ENCODE results near the gene NSMCE4A. TPM values are rescaled to one million over a fixed set of nuclear protein-coding genes. Genes with fewer than 3 reads are reported as not detected.
"Not testable (repeated sequence)": the region's sequence is repeated elsewhere in the genome, so short reads cannot be mapped to it uniquely, and the experiment has no call there.

Gene NSMCE4A
- total RNA-seq, 1 experiment from 2014 or later, result 72.2 TPM

DNA sequence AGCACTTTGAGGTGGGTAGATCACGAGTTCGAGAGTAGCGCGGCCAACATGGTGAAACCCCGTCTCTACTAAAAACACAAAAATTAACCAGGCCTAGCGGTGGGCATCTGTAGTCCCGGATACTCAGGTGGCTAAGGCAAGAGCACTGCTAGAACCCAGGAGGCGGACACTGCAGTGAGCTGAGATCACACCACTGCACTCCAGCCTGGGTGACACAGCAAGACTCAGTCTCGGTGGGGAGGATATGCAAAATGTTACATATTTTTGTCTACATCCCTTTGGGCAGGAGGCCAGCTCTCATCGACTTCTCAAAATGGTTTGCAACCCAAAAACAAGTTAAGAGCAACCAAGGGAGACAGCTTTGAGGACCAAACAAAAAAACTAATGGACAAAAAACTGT, 55.4 kb downstream of the NSMCE4A start:
- Histone ChIP-seq H3K27me3 (ENCODE audit: control insufficient read depth, insufficient read depth, low read length) (no peaks in the 10 kb centered on the region), H3K36me3 (ENCODE audit: control insufficient read depth, insufficient read depth, low read length) (no peaks in the 10 kb centered on the region), H3K4me1 (ENCODE audit: control insufficient read depth, insufficient read depth, low read length) (no peaks in the 10 kb centered on the region), H3K9me3 (ENCODE audit: control insufficient read depth, insufficient read depth, low read depth, low read length) (no peaks in the 10 kb centered on the region), H3K27ac (ENCODE audit: low read length) (no peak overlapping the region), H3K4me3 (ENCODE audit: low read depth in 2 of 2, low read length in 2 of 2) (no peak overlapping the region)
- ATAC-seq, result no peak
- CTCF ChIA-PET, result no interaction called here
- TF ChIP-seq TCF7L2 (IDR thresholded peaks at IDR 0.05; ENCODE audit: low read depth, low read length) (no peak), SIN3A (IDR thresholded peaks at IDR 0.05; ENCODE audit: borderline replicate concordance, insufficient read depth, low read depth, low read length) (no peak), POLR2AphosphoS5 (IDR thresholded peaks at IDR 0.05; ENCODE audit: low read depth, low read length) (no peak)
- TF ChIP-seq, protein P1, sequence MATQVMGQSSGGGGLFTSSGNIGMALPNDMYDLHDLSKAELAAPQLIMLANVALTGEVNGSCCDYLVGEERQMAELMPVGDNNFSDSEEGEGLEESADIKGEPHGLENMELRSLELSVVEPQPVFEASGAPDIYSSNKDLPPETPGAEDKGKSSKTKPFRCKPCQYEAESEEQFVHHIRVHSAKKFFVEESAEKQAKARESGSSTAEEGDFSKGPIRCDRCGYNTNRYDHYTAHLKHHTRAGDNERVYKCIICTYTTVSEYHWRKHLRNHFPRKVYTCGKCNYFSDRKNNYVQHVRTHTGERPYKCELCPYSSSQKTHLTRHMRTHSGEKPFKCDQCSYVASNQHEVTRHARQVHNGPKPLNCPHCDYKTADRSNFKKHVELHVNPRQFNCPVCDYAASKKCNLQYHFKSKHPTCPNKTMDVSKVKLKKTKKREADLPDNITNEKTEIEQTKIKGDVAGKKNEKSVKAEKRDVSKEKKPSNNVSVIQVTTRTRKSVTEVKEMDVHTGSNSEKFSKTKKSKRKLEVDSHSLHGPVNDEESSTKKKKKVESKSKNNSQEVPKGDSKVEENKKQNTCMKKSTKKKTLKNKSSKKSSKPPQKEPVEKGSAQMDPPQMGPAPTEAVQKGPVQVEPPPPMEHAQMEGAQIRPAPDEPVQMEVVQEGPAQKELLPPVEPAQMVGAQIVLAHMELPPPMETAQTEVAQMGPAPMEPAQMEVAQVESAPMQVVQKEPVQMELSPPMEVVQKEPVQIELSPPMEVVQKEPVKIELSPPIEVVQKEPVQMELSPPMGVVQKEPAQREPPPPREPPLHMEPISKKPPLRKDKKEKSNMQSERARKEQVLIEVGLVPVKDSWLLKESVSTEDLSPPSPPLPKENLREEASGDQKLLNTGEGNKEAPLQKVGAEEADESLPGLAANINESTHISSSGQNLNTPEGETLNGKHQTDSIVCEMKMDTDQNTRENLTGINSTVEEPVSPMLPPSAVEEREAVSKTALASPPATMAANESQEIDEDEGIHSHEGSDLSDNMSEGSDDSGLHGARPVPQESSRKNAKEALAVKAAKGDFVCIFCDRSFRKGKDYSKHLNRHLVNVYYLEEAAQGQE (IDR thresholded peaks at IDR 0.05; ENCODE audit: insufficient read depth in 1 of 2, low read depth in 2 of 2, low read length in 1 of 2), result no peak
- TF ChIP-seq, protein P2, sequence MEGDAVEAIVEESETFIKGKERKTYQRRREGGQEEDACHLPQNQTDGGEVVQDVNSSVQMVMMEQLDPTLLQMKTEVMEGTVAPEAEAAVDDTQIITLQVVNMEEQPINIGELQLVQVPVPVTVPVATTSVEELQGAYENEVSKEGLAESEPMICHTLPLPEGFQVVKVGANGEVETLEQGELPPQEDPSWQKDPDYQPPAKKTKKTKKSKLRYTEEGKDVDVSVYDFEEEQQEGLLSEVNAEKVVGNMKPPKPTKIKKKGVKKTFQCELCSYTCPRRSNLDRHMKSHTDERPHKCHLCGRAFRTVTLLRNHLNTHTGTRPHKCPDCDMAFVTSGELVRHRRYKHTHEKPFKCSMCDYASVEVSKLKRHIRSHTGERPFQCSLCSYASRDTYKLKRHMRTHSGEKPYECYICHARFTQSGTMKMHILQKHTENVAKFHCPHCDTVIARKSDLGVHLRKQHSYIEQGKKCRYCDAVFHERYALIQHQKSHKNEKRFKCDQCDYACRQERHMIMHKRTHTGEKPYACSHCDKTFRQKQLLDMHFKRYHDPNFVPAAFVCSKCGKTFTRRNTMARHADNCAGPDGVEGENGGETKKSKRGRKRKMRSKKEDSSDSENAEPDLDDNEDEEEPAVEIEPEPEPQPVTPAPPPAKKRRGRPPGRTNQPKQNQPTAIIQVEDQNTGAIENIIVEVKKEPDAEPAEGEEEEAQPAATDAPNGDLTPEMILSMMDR (IDR thresholded peaks at IDR 0.05), result no peak
- POLR2A ChIA-PET, result no interaction called here
- intact Hi-C loops (cut with micrococcal nuclease; ENCODE audit: unreplicated experiment) (no loop called here), in situ Hi-C loops (cut with HindIII; ENCODE audit: low pct_unique_long_range_greater_than_20kb, low sequenced_read_pairs) (no loop called here)
- no peak for DNase-seq (ENCODE audit: low read depth, low spot score)
- BruUV-seq (replicated peaks), result no TSS peak

DNA sequence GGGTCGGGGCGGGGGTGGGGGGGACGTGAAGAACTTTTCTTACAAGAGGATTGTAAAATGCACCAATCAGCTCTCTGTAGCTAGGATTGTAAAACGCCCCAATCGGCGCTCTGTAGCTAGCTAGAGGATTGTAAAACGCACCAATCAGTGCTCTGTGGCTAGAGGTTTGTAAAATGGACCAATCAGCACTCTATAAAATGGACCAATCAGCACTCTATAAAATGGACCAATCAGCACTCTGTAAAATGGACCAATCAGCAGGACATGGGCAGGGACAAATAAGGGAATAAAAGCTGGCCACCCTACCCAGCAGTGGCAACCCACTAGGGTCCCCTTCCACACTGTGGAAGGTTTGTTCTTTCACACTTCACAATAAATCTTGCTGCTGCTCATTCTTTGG, 56.2 kb downstream of the NSMCE4A start:
- H3K27ac ChIP-seq (ENCODE audit: low read length); ATAC-seq; H3K9me3 ChIP-seq (ENCODE audit: control insufficient read depth, insufficient read depth, low read depth, low read length); H3K4me3 ChIP-seq (ENCODE audit: low read depth in 2 of 2, low read length in 2 of 2); CTCF ChIA-PET; H3K4me1 ChIP-seq (ENCODE audit: control insufficient read depth, insufficient read depth, low read length); DNase-seq (ENCODE audit: low read depth, low spot score); intact Hi-C loops (cut with micrococcal nuclease; ENCODE audit: unreplicated experiment); POLR2A ChIA-PET; in situ Hi-C loops (cut with HindIII; ENCODE audit: low pct_unique_long_range_greater_than_20kb, low sequenced_read_pairs); BruUV-seq (replicated peaks); H3K36me3 ChIP-seq (ENCODE audit: control insufficient read depth, insufficient read depth, low read length); H3K27me3 ChIP-seq (ENCODE audit: control insufficient read depth, insufficient read depth, low read length): not testable (repeated sequence)

DNA sequence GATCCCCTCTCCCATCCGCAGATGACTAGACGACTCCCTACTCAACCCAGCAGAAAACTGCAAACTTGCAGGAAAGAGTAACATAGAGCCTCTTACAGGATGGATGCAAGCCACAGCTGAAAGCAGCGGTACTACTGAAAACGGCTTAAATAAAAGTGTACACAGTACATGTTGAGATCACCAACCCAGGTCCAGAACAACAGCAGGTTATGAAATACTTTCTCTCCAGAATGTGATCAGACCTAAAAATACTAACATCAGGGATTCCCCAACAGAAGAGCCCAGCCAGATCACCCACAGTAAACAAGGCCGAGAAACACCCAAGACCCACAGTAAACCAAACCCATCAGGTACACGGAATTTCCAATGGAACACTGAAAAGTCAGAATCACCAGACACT, 60.4 kb downstream of the NSMCE4A start:
- in situ Hi-C loops (cut with HindIII; ENCODE audit: low pct_unique_long_range_greater_than_20kb, low sequenced_read_pairs) (no loop called here), intact Hi-C loops (cut with micrococcal nuclease; ENCODE audit: unreplicated experiment) (no loop called here)
- ChIA-PET POLR2A (no interaction called here), CTCF (no interaction called here)
- Histone ChIP-seq H3K27me3 (ENCODE audit: control insufficient read depth, insufficient read depth, low read length) (no peaks in the 10 kb centered on the region), H3K4me3 (ENCODE audit: low read depth in 2 of 2, low read length in 2 of 2) (no peak overlapping the region), H3K4me1 (ENCODE audit: control insufficient read depth, insufficient read depth, low read length) (peaks cover 9% of the 10 kb centered on the region), H3K36me3 (ENCODE audit: control insufficient read depth, insufficient read depth, low read length) (peaks cover 5% of the 10 kb centered on the region; the same call in 1 of the 2 replicates), H3K27ac (ENCODE audit: low read length) (no peak overlapping the region), H3K9me3 (ENCODE audit: control insufficient read depth, insufficient read depth, low read depth, low read length) (no peaks in the 10 kb centered on the region)
- BruUV-seq (replicated peaks), result no TSS peak
- DNase-seq (ENCODE audit: low read depth, low spot score) (no peak), ATAC-seq (no peak)
- TF ChIP-seq, protein P2 (IDR thresholded peaks at IDR 0.05), result no peak
- TF ChIP-seq, protein P1 (IDR thresholded peaks at IDR 0.05; ENCODE audit: insufficient read depth in 1 of 2, low read depth in 2 of 2, low read length in 1 of 2), result no peak
- TF ChIP-seq SIN3A (IDR thresholded peaks at IDR 0.05; ENCODE audit: borderline replicate concordance, insufficient read depth, low read depth, low read length) (no peak), TCF7L2 (IDR thresholded peaks at IDR 0.05; ENCODE audit: low read depth, low read length) (no peak), POLR2AphosphoS5 (IDR thresholded peaks at IDR 0.05; ENCODE audit: low read depth, low read length) (no peak)
